ENCODE measurements around the gene COPS3. TPM values are rescaled to one million over a fixed set of nuclear protein-coding genes. Genes with fewer than 3 reads are reported as not detected.
A peak's percentile ranks its signal among the peaks of the same experiment; 100 is the strongest.

COPS3 gene
- total RNA-seq, 1 donor from 2014 or later = 107 TPM

DNA sequence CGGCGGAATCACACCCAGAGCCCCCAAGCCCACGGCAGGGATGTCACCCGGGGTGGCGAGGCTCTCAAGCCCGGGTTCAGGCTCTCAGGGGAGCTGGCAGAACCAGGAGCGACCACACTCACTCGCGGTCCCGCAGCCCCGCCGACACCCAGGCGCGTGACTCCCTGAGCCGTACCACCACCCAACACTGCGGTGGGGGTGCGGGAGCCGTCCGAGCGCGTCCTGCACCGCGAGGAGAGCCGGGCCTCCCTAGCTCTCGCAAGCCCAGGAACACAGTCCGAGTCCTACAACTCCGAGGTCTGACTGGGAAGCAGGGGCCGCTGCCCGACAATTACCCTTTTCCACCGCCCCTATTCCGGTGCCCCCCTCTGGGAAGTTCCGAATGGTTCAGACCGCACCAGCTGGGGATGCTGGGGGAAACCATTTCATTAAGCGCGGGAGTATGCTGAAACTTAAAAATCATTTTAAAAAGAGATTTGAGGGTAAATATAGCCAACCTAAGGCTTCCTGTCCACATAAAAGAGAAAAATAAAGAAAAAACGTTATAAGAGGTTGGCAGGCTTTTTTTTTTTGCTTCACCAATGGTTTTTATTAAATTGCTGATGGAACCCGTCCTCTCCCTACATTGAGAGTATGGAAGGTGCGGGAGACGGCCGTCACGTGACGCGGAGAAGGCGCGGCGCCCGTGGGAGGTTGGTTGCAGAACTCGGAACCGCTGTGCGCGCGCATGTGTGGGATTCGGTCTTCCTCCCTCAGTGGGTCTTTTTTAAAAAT lies 43.8 kb downstream of the COPS3 start, which contains the start of gene FLCN:
Gene FLCN, minus strand, starts transcription at position 143 of the 774 bp plus-strand sequence. CDS start 9,031 bp downstream, outside the sequence.
- Mint-ChIP-seq H3K36me3 (ENCODE audit: low read depth) (no peaks in the 10 kb centered on the region), H3K4me1 (peaks cover 29% of the 10 kb centered on the region), H3K9me3 (no peaks in the 10 kb centered on the region), H3K4me3 (peak within 1 kb of the TSS; percentile 94), H3K27ac (ENCODE audit: unreplicated experiment) (peak within 1 kb of the TSS; percentile 99), H3K27me3 (ENCODE audit: low read depth) (no peaks in the 10 kb centered on the region)
- no peak for TF ChIP-seq CTCF (conservative IDR thresholded peaks at IDR 0.05)
- peak; percentile 75 for DNase-seq (ENCODE audit: low read depth, low spot score)

DNA sequence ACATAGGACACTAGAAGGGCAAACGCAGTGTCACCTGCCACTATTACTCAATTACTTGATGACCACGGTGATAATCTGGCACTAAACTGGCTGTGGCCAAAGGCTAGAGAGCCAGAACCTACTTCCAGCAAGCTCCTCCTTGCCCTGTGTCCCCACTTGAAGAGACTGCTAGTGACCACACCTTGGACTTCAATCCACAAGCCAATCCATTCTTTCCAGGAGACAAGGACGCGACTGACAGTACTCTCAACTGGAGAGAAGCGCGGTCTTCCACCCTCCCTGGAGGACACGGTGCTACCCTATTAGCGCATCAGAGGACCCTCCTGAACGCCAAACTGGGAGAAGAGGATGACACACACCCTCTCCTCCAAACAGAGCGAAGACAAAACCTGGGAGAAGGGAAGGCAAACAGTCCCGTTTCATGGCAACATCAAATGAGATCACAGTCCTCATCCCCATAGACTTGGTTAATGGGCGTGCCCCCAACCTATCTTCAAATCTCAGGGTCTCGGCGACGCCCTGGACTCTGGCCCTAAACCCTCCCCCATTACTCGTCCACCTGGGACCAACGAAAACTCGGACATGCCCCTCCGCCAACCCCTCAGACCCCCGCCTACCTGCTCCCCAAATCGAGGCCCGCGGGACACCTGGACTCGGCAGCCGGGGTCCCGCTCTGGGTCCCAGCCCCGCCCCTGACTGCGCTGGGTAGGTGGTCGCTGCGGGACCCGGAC lies 44.6 kb downstream of the COPS3 start:
- Mint-ChIP-seq H3K4me3 (peak overlapping the region; percentile 94), H3K27ac (ENCODE audit: unreplicated experiment) (peak overlapping the region; percentile 99), H3K27me3 (ENCODE audit: low read depth) (no peaks in the 10 kb centered on the region), H3K4me1 (peaks cover 29% of the 10 kb centered on the region), H3K9me3 (no peaks in the 10 kb centered on the region), H3K36me3 (ENCODE audit: low read depth) (no peaks in the 10 kb centered on the region)
- TF ChIP-seq CTCF (conservative IDR thresholded peaks at IDR 0.05) = no peak
- no peak for DNase-seq (ENCODE audit: low read depth, low spot score)

GRCh38 chr17:17235212-17236174 lies 45.6 kb downstream of the COPS3 start:
- H3K4me1 Mint-ChIP-seq = peaks cover 29% of the 10 kb centered on the region
- no peaks in the 10 kb centered on the region for H3K9me3 Mint-ChIP-seq
- H3K27me3 Mint-ChIP-seq (ENCODE audit: low read depth) = no peaks in the 10 kb centered on the region
- DNase-seq (ENCODE audit: low read depth, low spot score) = no peak
- H3K27ac Mint-ChIP-seq (ENCODE audit: unreplicated experiment) = no peak overlapping the region
- TF ChIP-seq CTCF (conservative IDR thresholded peaks at IDR 0.05) = no peak
- H3K36me3 Mint-ChIP-seq (ENCODE audit: low read depth) = no peaks in the 10 kb centered on the region
- peak overlapping the region; percentile 94 for H3K4me3 Mint-ChIP-seq

- Mint-ChIP-seq H3K9me3 (no peaks in the 10 kb centered on the region), H3K4me3 (peak overlapping the region; percentile 31), H3K4me1 (peaks cover 19% of the 10 kb centered on the region), H3K27ac (ENCODE audit: unreplicated experiment) (peak overlapping the region; percentile 27), H3K36me3 (ENCODE audit: low read depth) (no peaks in the 10 kb centered on the region), H3K27me3 (ENCODE audit: low read depth) (no peaks in the 10 kb centered on the region)
- DNase-seq (ENCODE audit: low read depth, low spot score) = no peak
- no peak for TF ChIP-seq CTCF (conservative IDR thresholded peaks at IDR 0.05)
Measured at GRCh38 chr17:17232303-17232621, 48.8 kb downstream of the COPS3 start.

DNA sequence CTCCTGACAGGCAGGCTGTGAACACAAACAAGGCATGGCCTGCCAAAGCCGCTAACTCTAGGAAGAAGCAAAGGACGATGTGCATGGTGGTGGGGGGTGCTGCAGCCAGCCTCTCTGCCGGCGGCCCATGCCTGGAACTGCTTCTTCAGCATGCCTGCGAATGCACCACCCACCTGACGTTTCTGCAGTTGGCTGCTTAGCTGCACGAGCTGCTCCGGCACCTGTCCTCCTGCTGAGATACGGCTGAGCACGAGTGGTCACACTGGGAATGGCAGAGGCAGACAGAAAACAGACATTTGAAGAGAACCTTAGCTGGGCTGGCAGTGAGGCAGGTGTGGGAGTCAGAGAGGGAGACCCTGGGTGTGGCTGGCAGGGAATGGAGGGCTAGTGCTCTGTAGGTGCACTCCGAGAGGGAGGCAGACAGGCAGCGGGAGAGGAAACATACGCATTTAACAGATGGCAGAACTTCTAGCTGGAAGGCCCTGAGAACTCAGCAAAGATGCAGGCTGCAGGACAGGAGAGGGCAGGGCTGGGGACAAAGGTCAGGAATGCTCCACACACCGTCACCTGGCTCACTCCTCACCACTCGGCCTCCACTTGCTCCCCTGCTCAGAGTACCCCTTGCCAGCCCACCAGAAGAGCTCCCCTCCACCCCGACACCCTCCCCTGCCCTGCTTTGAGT lies 49.3 kb downstream of the COPS3 start:
- Mint-ChIP-seq H3K9me3 (no peaks in the 10 kb centered on the region), H3K27me3 (ENCODE audit: low read depth) (no peaks in the 10 kb centered on the region), H3K4me3 (no peak overlapping the region), H3K4me1 (peaks cover 17% of the 10 kb centered on the region), H3K27ac (ENCODE audit: unreplicated experiment) (no peak overlapping the region), H3K36me3 (ENCODE audit: low read depth) (no peaks in the 10 kb centered on the region)
- DNase-seq (ENCODE audit: low read depth, low spot score) = no peak
- TF ChIP-seq CTCF (conservative IDR thresholded peaks at IDR 0.05) = no peak
